Nephron (organoid): ENCODE measurements around the gene WDR73.

Experiments used
- H3K27ac Mint-ChIP-seq, 3 experiments: 2 replicates each; pipeline ENCODE4 v1.8.0; 2020; ENCODE audit warnings: mixed read lengths in 3 of 3, mild to moderate bottlenecking in 2 of 3, moderate library complexity in 1 of 3
- H3K27me3 Mint-ChIP-seq: 2 replicates; pipeline ENCODE4 v1.8.0; 2021; ENCODE audit warnings: low read depth, mild to moderate bottlenecking, moderate library complexity, mixed read lengths
- H3K36me3 Mint-ChIP-seq: 2 replicates; pipeline ENCODE4 v1.8.0; 2020; ENCODE audit warnings: low read depth, mixed read lengths
- H3K4me1 Mint-ChIP-seq: 2 replicates; pipeline ENCODE4 v1.8.0; 2020; ENCODE audit warnings: mixed read lengths
- H3K4me3 Mint-ChIP-seq, 3 experiments: 2 replicates each; pipeline ENCODE4 v1.8.0; 2020; ENCODE audit warnings: mild to moderate bottlenecking in 3 of 3, mixed read lengths in 3 of 3, moderate library complexity in 2 of 3
- H3K9me3 Mint-ChIP-seq: 2 replicates; pipeline ENCODE4 v1.8.0; 2020; ENCODE audit warnings: mixed read lengths
- CTCF ChIP-seq, 3 experiments: fragments of 200-600 bp; sonication (generic); IDR thresholded peaks; one replicate each; pipeline ENCODE4 v1.5.0; 2021; ENCODE audit warnings: antibody characterized with exemption in 3 of 3; ENCODE audit not compliant: unreplicated experiment in 3 of 3

The WDR73 gene

GRCh38 chr15:84608707-84609284 lies 45.3 kb downstream of the WDR73 start:
- H3K27ac Mint-ChIP-seq, result peak overlapping the region in 1 of 3 experiments; percentile 58
- peaks cover 3% of the 10 kb centered on the region for H3K9me3 Mint-ChIP-seq
- H3K27me3 Mint-ChIP-seq, result no peaks in the 10 kb centered on the region
- no peak for TF ChIP-seq CTCF (IDR thresholded peaks at IDR 0.05; ENCODE audit: unreplicated experiment in 3 of 3)
- peaks cover 86% of the 10 kb centered on the region for H3K36me3 Mint-ChIP-seq
- H3K4me3 Mint-ChIP-seq, result no peak overlapping the region
- peaks cover 22% of the 10 kb centered on the region for H3K4me1 Mint-ChIP-seq

GRCh38 chr15:84606653-84607120 lies 47.4 kb downstream of the WDR73 start:
- no peaks in the 10 kb centered on the region for H3K9me3 Mint-ChIP-seq
- no peak overlapping the region for H3K4me3 Mint-ChIP-seq
- peaks cover 39% of the 10 kb centered on the region for H3K4me1 Mint-ChIP-seq
- H3K27me3 Mint-ChIP-seq, result no peaks in the 10 kb centered on the region
- no peak for TF ChIP-seq CTCF (IDR thresholded peaks at IDR 0.05; ENCODE audit: unreplicated experiment in 3 of 3)
- peaks cover 74% of the 10 kb centered on the region for H3K36me3 Mint-ChIP-seq
- peak overlapping the region in 1 of 3 experiments; percentile 80 for H3K27ac Mint-ChIP-seq

GRCh38 chr15:84605554-84605882 lies 48.6 kb downstream of the WDR73 start:
- no peak overlapping the region for H3K4me3 Mint-ChIP-seq
- TF ChIP-seq CTCF (IDR thresholded peaks at IDR 0.05; ENCODE audit: unreplicated experiment in 3 of 3), result no peak
- peaks cover 39% of the 10 kb centered on the region for H3K4me1 Mint-ChIP-seq
- peak overlapping the region in 1 of 3 experiments; percentile 80 for H3K27ac Mint-ChIP-seq
- no peaks in the 10 kb centered on the region for H3K9me3 Mint-ChIP-seq
- H3K36me3 Mint-ChIP-seq, result peaks cover 69% of the 10 kb centered on the region
- H3K27me3 Mint-ChIP-seq, result no peaks in the 10 kb centered on the region

- Mint-ChIP-seq H3K9me3 (no peaks in the 10 kb centered on the region), H3K4me1 (peaks cover 39% of the 10 kb centered on the region), H3K27me3 (no peaks in the 10 kb centered on the region), H3K36me3 (peaks cover 65% of the 10 kb centered on the region), H3K4me3 (peak overlapping the region in 1 of 3 experiments; percentile 58), H3K27ac (peak overlapping the region in 1 of 3 experiments; percentile 80)
- TF ChIP-seq CTCF (IDR thresholded peaks at IDR 0.05; ENCODE audit: unreplicated experiment in 3 of 3), result no peak
Observed at GRCh38 chr15:84604826-84605553, 49.1 kb downstream of the WDR73 start.

- Mint-ChIP-seq H3K27ac (peak overlapping the region in 1 of 3 experiments; percentile 68), H3K4me1 (peaks cover 39% of the 10 kb centered on the region), H3K4me3 (peak overlapping the region; percentile 21 to 95 (median 42)), H3K9me3 (no peaks in the 10 kb centered on the region), H3K36me3 (peaks cover 54% of the 10 kb centered on the region), H3K27me3 (no peaks in the 10 kb centered on the region)
- no peak for TF ChIP-seq CTCF (IDR thresholded peaks at IDR 0.05; ENCODE audit: unreplicated experiment in 3 of 3)
Observed at GRCh38 chr15:84603630-84604379, 50.3 kb downstream of the WDR73 start.
